HCT116 (cell line): ENCODE measurements around the gene ARHGEF16. TPM values are rescaled to one million over a fixed set of nuclear protein-coding genes. Genes with fewer than 3 reads are reported as not detected.

Experiments used
- ATAC-seq: fragments of 200-7000 bp; cut with Tn5 transposase; 2 replicates; pipeline ENCODE4 v1.9.1; 2020; ENCODE audit warnings: mild to moderate bottlenecking, moderate library complexity
- BruUV-seq: library from RNA; stranded (reverse); fragments of 400-500 nt; replicated peaks from 2 replicates; lab custom pipeline; 2021; lab: Mats Ljungman, UMichigan
- CTCF ChIA-PET: fragments of 300-600 bp; sonication (Branson Sonifier 250); formaldehyde crosslinking; loops from one replicate; lab custom pipeline; 2021; ENCODE audit warnings: antibody characterized with exemption; lab: Charles Lee
- POLR2A ChIA-PET: fragments of 300-600, 350-600 bp; sonication (Branson Sonifier 250); formaldehyde crosslinking; loops from one replicate; lab custom pipeline; 2021; ENCODE audit warnings: antibody characterized with exemption; lab: Charles Lee
- RAD21 ChIA-PET, 2 experiments: fragments of 300-600 bp; sonication (Branson Sonifier 250); formaldehyde crosslinking; loops; one replicate each; lab custom pipeline; 2023; ENCODE audit warnings: low total read pairs in 2 of 2; ENCODE audit not compliant: uncharacterized antibody in 2 of 2, unreplicated experiment in 2 of 2, low non-redundant PET in 1 of 2; lab: Charles Lee
- DNase-seq: peaks from one replicate; pipeline ENCODE4 v3.0.0-alpha.2; 2010; ENCODE audit warnings: low read depth, low spot score
- H2AFZ ChIP-seq: fragments of 200-600 bp; shearing (Covaris generic), sonication (generic); 2 replicates; pipeline ENCODE4 v1.6.1; 2017; ENCODE audit warnings: low read depth, mixed run types, mixed read lengths, antibody characterized with exemption, low read length; ENCODE audit not compliant: poor library complexity, severe bottlenecking
- H3K27ac ChIP-seq: 2 replicates; pipeline ENCODE4 v1.5.1; 2012; ENCODE audit warnings: low read depth, low read length
- H3K27me3 ChIP-seq: fragments of 200-600 bp; sonication (generic); 2 replicates; pipeline ENCODE4 v1.6.1; 2016; ENCODE audit warnings: mixed run types, low read length, mixed read lengths; ENCODE audit not compliant: insufficient read depth
- H3K36me3 ChIP-seq, 2 experiments: fragments of 200-500 bp in 1 of 2; fragments of 200-600 bp in 1 of 2; sonication (Bioruptor generic) in 1 of 2; sonication (generic) in 1 of 2; 2 replicates each; pipeline versions ENCODE4 v1.5.1 to v1.6.1; 2014 to 2016; ENCODE audit warnings: low read length in 2 of 2, inconsistent platforms in 1 of 2, mixed read lengths in 1 of 2, mixed run types in 1 of 2; ENCODE audit not compliant: insufficient read depth in 2 of 2, control insufficient read depth in 1 of 2
- H3K4me1 ChIP-seq, 2 experiments: fragments of 200-600 bp in 1 of 2; sonication (generic) in 1 of 2; 2 replicates each; pipeline versions ENCODE4 v1.5.1 to v1.6.1; 2012 to 2017; ENCODE audit warnings: low read length in 2 of 2, inconsistent platforms in 1 of 2, mild to moderate bottlenecking in 1 of 2, mixed read lengths in 1 of 2, mixed run types in 1 of 2, moderate library complexity in 1 of 2; ENCODE audit not compliant: insufficient read depth in 2 of 2, control insufficient read depth in 1 of 2
- H3K4me2 ChIP-seq: fragments of 200-600 bp; sonication (generic); 2 replicates; pipeline ENCODE4 v1.6.1; 2017; ENCODE audit warnings: mixed run types, low read length, mixed read lengths
- H3K4me3 ChIP-seq, 2 experiments: fragments of 200-600 bp in 1 of 2; sonication (generic) in 1 of 2; replicated peaks in 1 of 2; 2 replicates each; pipeline ENCODE4 v1.5.1; 2011 to 2016; ENCODE audit warnings: low read length in 2 of 2, control low read depth in 1 of 2, low read depth in 1 of 2, mild to moderate bottlenecking in 1 of 2, mixed read lengths in 1 of 2, mixed run types in 1 of 2
- H3K79me2 ChIP-seq: fragments of 200-600 bp; sonication (generic); 2 replicates; pipeline ENCODE4 v1.6.1; 2017; ENCODE audit warnings: mild to moderate bottlenecking, mixed run types, low read length, moderate library complexity, mixed read lengths; ENCODE audit not compliant: insufficient read depth
- H3K9ac ChIP-seq: fragments of 200-600 bp; sonication (generic); 2 replicates; pipeline ENCODE4 v1.6.1; 2016; ENCODE audit warnings: low read length, mixed read lengths
- H3K9me2 ChIP-seq: fragments of 200-600 bp; sonication (generic), shearing (Covaris generic); 2 replicates; pipeline ENCODE4 v1.6.1; 2017; ENCODE audit warnings: mixed run types, mild to moderate bottlenecking, moderate library complexity; ENCODE audit not compliant: insufficient read depth
- H3K9me3 ChIP-seq, 2 experiments: fragments of 200-500 bp in 1 of 2; fragments of 200-600 bp in 1 of 2; sonication (Bioruptor generic) in 1 of 2; sonication (generic) in 1 of 2; 2 replicates each; pipeline ENCODE4 v1.6.1; 2014 to 2017; ENCODE audit warnings: low read length in 2 of 2, mixed read lengths in 2 of 2, inconsistent platforms in 1 of 2, low read depth in 1 of 2, mild to moderate bottlenecking in 1 of 2, mixed run types in 1 of 2, moderate library complexity in 1 of 2; ENCODE audit not compliant: control insufficient read depth in 1 of 2, insufficient read depth in 1 of 2
- H4K20me1 ChIP-seq: fragments of 200-600 bp; sonication (generic), shearing (Covaris generic); 2 replicates; pipeline ENCODE4 v1.6.1; 2017; ENCODE audit warnings: mixed run types, mild to moderate bottlenecking, moderate library complexity; ENCODE audit not compliant: insufficient read depth
- CEBPB ChIP-seq: IDR thresholded peaks from 2 replicates; pipeline ENCODE4 v1.6.1; 2012; ENCODE audit warnings: low read depth
- EGR1 ChIP-seq: IDR thresholded peaks from 2 replicates; pipeline ENCODE4 v1.6.1; 2012; ENCODE audit warnings: low read depth
- ELF1 ChIP-seq: IDR thresholded peaks from 2 replicates; pipeline ENCODE4 v1.6.1; 2012; ENCODE audit warnings: low read depth, borderline replicate concordance
- FOSL1 ChIP-seq: IDR thresholded peaks from 2 replicates; pipeline ENCODE4 v1.6.1; 2012; ENCODE audit warnings: low read depth
- POLR2A ChIP-seq: IDR thresholded peaks from 2 replicates; pipeline ENCODE4 v1.7.0; 2011; ENCODE audit warnings: borderline replicate concordance; ENCODE audit not compliant: insufficient read depth, insufficient read length; ENCODE audit errors: extremely low read depth
- POLR2AphosphoS5 ChIP-seq: IDR thresholded peaks from 2 replicates; pipeline ENCODE4 v1.6.1; 2011; ENCODE audit warnings: mild to moderate bottlenecking, low read depth, low read length, moderate library complexity
- RAD21 ChIP-seq: IDR thresholded peaks from 2 replicates; pipeline ENCODE4 v1.6.1; 2012; ENCODE audit warnings: low read depth, mild to moderate bottlenecking
- SIN3A ChIP-seq: IDR thresholded peaks from 2 replicates; pipeline ENCODE4 v1.6.1; 2012; ENCODE audit warnings: low read depth
- SP1 ChIP-seq: IDR thresholded peaks from 2 replicates; pipeline ENCODE4 v1.6.1; 2012; ENCODE audit warnings: low read depth
- YY1 ChIP-seq: IDR thresholded peaks from 2 replicates; pipeline ENCODE4 v1.6.1; 2011; ENCODE audit warnings: low read length, low read depth, moderate library complexity, mild to moderate bottlenecking; ENCODE audit not compliant: insufficient replicate concordance; ENCODE audit errors: extremely low read depth
- intact Hi-C: fragments of 100-400 bp; cut with micrococcal nuclease; formaldehyde crosslinking; loops from 2 replicates; pipeline ENCODE4 v1.10.0; 2022
- total RNA-seq: library from RNA; stranded (reverse); gene quantifications from one replicate; pipeline ENCODE4 v1.2.1, GENCODE V29; 2021; ENCODE audit not compliant: unreplicated experiment
- TF ChIP-seq, protein P1 (sequence below): IDR thresholded peaks from 2 replicates; pipeline ENCODE4 v1.6.1; 2012; ENCODE audit warnings: low read depth
- TF ChIP-seq, protein P2 (sequence below), 3 experiments: fragments of 200-600 bp in 1 of 3; sonication (generic) in 1 of 3; IDR thresholded peaks in 2 of 3; conservative IDR thresholded peaks in 1 of 3; 2 replicates each; pipeline ENCODE4 v1.5.1; 2012 to 2017; ENCODE audit warnings: low read depth in 2 of 3, low read length in 2 of 3, antibody characterized with exemption in 1 of 3, borderline replicate concordance in 1 of 3, control low read depth in 1 of 3, mild to moderate bottlenecking in 1 of 3, mixed read lengths in 1 of 3, mixed run types in 1 of 3, moderate library complexity in 1 of 3; ENCODE audit not compliant: insufficient read depth in 1 of 3

ARHGEF16 gene
- total RNA-seq, 1 experiment from 2014 or later: 37.4 TPM

DNA sequence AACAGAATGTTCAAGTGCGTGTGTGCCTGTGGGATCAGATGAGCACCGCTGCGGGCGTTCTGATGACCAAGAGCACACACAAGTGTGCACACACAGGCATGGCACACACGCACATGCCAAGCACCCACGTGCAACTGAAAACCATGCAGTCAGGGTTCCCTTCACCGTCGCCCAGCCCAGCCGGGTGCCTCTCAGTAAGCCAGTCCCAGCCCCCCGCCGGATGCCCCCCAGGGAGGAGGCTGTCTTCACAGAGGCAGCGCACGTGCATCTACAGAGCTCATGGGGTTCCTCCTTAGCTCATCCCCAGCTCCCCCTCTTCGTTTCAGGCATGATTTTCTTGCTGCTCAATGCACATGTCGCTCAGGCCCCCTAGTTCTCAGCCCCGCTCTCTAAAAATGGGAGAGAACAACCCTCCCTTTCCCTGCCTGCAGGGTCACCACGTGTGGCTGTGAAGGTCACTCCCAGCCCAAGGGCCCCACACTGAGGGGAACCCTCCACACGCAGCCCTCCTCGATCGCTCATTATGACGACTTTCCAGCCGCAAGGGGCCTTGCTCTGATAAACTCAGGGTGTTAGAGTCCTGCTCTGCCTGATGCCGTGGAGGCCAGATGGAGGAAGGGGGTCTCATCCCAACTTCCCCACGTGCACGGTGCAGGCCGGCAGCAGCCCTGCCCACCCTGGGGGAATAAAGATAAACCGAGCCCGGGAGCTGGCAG, 30.4 kb upstream of the ARHGEF16 start:
- no peak overlapping the region for H3K4me2 ChIP-seq
- ChIA-PET CTCF (interaction anchor here (0.8 to 3.1 kb wide), 4 partner anchors 12 to 602 kb away, joined by 3 to 18 read pairs (median 10); no protein-coding TSS in a partner anchor), POLR2A (interaction anchor here (0.7 kb wide), 1 partner anchor 172 kb away, joined by 4 read pairs; no protein-coding TSS in a partner anchor), RAD21 (interaction anchor here in 1 of 2 experiments (0.6 kb wide), 1 partner anchor 411 kb away, joined by 4 read pairs; no protein-coding TSS in a partner anchor)
- no peak overlapping the region for H3K9ac ChIP-seq
- H2AFZ ChIP-seq: no peak overlapping the region
- H3K79me2 ChIP-seq: no peaks in the 10 kb centered on the region
- H3K9me2 ChIP-seq: no peaks in the 10 kb centered on the region
- no peaks in the 10 kb centered on the region for H3K36me3 ChIP-seq
- H4K20me1 ChIP-seq: no peaks in the 10 kb centered on the region
- ATAC-seq: peak; percentile 4; the same call in 1 of the 2 replicates
- intact Hi-C loops: loop anchor here (1.0 kb wide), 2 partner anchors 412 to 602 kb away; no protein-coding TSS in a partner anchor
- H3K4me3 ChIP-seq: no peak overlapping the region
- no peak overlapping the region for H3K27ac ChIP-seq
- no peaks in the 10 kb centered on the region for H3K27me3 ChIP-seq
- H3K4me1 ChIP-seq: peaks cover 0 to 7% of the 10 kb centered on the region in 2 experiments; a peak in 2 of 4 replicates
- no peak for DNase-seq
- TF ChIP-seq CEBPB (no peak), SP1 (no peak), YY1 (no peak), FOSL1 (no peak)
- no TSS peak for BruUV-seq
- H3K9me3 ChIP-seq: no peaks in the 10 kb centered on the region

DNA sequence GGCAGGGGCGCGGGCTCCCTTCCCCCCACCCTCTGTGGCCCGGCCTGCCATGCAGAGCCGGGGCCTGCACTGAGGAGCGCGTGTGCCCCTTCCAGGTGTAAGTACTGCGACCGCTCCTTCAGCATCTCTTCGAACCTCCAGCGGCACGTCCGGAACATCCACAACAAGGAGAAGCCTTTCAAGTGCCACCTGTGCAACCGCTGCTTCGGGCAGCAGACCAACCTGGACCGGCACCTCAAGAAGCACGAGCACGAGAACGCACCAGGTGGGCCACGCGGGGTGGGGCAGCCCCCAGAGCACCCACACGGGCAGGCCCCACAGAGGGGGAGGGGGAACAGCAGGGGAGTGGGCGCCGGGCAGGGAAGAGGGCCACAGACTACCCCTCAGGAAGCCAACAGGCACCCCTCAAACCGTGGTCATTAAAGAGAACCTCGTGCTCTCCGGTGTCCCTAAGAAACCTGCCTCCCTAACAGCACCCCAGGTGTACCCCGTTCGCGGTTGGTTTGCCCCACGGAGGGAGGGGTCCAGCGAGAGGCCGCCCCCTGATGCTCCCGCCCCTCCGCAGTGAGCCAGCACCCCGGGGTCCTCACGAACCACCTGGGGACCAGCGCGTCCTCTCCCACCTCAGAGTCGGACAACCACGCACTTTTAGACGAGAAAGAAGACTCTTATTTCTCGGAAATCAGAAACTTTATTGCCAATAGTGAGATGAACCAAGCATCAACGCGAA, 28.8 kb upstream of the ARHGEF16 start:
- Histone ChIP-seq H3K4me2 (no peak overlapping the region), H3K27me3 (no peaks in the 10 kb centered on the region), H3K9me3 (no peaks in the 10 kb centered on the region), H3K4me1 (no peaks in the 10 kb centered on the region), H3K36me3 (no peaks in the 10 kb centered on the region), H4K20me1 (no peaks in the 10 kb centered on the region), H3K9ac (no peak overlapping the region), H3K4me3 (no peak overlapping the region), H3K9me2 (no peaks in the 10 kb centered on the region), H3K79me2 (no peaks in the 10 kb centered on the region), H2AFZ (no peak overlapping the region), H3K27ac (no peak overlapping the region)
- DNase-seq: no peak
- ChIA-PET CTCF (interaction anchor here (2.0 to 3.1 kb wide), 2 partner anchors 413 to 604 kb away, joined by 17 to 18 read pairs; no protein-coding TSS in a partner anchor), POLR2A (no interaction called here), RAD21 (interaction anchor here in 1 of 2 experiments (0.7 kb wide), 2 partner anchors 413 to 604 kb away, joined by 3 to 6 read pairs; no protein-coding TSS in a partner anchor)
- no TSS peak for BruUV-seq
- ATAC-seq: no peak
- intact Hi-C loops: no loop called here
- no peak for TF ChIP-seq POLR2A
- TF ChIP-seq EGR1: no peak
- TF ChIP-seq POLR2AphosphoS5: no peak
- TF ChIP-seq, protein P1, sequence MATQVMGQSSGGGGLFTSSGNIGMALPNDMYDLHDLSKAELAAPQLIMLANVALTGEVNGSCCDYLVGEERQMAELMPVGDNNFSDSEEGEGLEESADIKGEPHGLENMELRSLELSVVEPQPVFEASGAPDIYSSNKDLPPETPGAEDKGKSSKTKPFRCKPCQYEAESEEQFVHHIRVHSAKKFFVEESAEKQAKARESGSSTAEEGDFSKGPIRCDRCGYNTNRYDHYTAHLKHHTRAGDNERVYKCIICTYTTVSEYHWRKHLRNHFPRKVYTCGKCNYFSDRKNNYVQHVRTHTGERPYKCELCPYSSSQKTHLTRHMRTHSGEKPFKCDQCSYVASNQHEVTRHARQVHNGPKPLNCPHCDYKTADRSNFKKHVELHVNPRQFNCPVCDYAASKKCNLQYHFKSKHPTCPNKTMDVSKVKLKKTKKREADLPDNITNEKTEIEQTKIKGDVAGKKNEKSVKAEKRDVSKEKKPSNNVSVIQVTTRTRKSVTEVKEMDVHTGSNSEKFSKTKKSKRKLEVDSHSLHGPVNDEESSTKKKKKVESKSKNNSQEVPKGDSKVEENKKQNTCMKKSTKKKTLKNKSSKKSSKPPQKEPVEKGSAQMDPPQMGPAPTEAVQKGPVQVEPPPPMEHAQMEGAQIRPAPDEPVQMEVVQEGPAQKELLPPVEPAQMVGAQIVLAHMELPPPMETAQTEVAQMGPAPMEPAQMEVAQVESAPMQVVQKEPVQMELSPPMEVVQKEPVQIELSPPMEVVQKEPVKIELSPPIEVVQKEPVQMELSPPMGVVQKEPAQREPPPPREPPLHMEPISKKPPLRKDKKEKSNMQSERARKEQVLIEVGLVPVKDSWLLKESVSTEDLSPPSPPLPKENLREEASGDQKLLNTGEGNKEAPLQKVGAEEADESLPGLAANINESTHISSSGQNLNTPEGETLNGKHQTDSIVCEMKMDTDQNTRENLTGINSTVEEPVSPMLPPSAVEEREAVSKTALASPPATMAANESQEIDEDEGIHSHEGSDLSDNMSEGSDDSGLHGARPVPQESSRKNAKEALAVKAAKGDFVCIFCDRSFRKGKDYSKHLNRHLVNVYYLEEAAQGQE: no peak
- TF ChIP-seq YY1: no peak
- TF ChIP-seq RAD21: no peak
- no peak for TF ChIP-seq SIN3A
- TF ChIP-seq, protein P2, sequence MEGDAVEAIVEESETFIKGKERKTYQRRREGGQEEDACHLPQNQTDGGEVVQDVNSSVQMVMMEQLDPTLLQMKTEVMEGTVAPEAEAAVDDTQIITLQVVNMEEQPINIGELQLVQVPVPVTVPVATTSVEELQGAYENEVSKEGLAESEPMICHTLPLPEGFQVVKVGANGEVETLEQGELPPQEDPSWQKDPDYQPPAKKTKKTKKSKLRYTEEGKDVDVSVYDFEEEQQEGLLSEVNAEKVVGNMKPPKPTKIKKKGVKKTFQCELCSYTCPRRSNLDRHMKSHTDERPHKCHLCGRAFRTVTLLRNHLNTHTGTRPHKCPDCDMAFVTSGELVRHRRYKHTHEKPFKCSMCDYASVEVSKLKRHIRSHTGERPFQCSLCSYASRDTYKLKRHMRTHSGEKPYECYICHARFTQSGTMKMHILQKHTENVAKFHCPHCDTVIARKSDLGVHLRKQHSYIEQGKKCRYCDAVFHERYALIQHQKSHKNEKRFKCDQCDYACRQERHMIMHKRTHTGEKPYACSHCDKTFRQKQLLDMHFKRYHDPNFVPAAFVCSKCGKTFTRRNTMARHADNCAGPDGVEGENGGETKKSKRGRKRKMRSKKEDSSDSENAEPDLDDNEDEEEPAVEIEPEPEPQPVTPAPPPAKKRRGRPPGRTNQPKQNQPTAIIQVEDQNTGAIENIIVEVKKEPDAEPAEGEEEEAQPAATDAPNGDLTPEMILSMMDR (IDR thresholded peaks at IDR 0.05 in 2 of 3, conservative IDR thresholded peaks at IDR 0.05 in 1 of 3; ENCODE audit: borderline replicate concordance in 1 of 3, insufficient read depth in 1 of 3, low read depth in 2 of 3, low read length in 2 of 3): no peak
- TF ChIP-seq ELF1: no peak
